WTC11 (cell line): ENCODE data around the gene GALNTL6. TPM values are rescaled to one million over a fixed set of nuclear protein-coding genes. Genes with fewer than 3 reads are reported as not detected.

Experiments
- ATAC-seq: fragments of 200-7000 bp; cut with Tn5 transposase; 2 replicates; pipeline ENCODE4 v1.10.0; 2021; ENCODE audit warnings: mild to moderate bottlenecking, moderate library complexity
- CTCF ChIA-PET: fragments of 300-600 bp; sonication (Branson Sonifier 250); formaldehyde crosslinking; loops from one replicate; lab custom pipeline; 2021; ENCODE audit warnings: antibody characterized with exemption; lab: Charles Lee
- POLR2A ChIA-PET: fragments of 350-600 bp; sonication (Branson Sonifier 250); formaldehyde crosslinking; loops from one replicate; lab custom pipeline; 2021; ENCODE audit warnings: antibody characterized with exemption; lab: Charles Lee
- DNase-seq: peaks from one replicate; pipeline ENCODE4 v3.0.0; 2021; ENCODE audit warnings: low spot score
- H3K27ac Mint-ChIP-seq: 2 replicates; pipeline ENCODE4 v1.8.0; 2021; ENCODE audit warnings: mixed read lengths
- H3K27me3 Mint-ChIP-seq: 2 replicates; pipeline ENCODE4 v1.8.0; 2021; ENCODE audit warnings: low read depth, mild to moderate bottlenecking, moderate library complexity, mixed read lengths
- H3K36me3 Mint-ChIP-seq: 2 replicates; pipeline ENCODE4 v1.8.0; 2021; ENCODE audit warnings: mixed read lengths
- H3K4me1 Mint-ChIP-seq: 2 replicates; pipeline ENCODE4 v1.8.0; 2022; ENCODE audit warnings: mixed read lengths
- H3K4me3 Mint-ChIP-seq: 2 replicates; pipeline ENCODE4 v1.8.0; 2021; ENCODE audit warnings: mild to moderate bottlenecking, moderate library complexity, mixed read lengths
- H3K9me3 Mint-ChIP-seq: 2 replicates; pipeline ENCODE4 v1.8.0; 2021; ENCODE audit warnings: mixed read lengths
- EMX1 ChIP-seq: fragments of 250-450 bp; sonication (Bioruptor Pico); IDR thresholded peaks from 2 replicates; pipeline ENCODE4 v1.8.0; 2021; ENCODE audit warnings: mild to moderate bottlenecking
- FOXJ3 ChIP-seq: sonication (generic); formaldehyde crosslinking; IDR thresholded peaks from 2 replicates; pipeline ENCODE4 v1.9.0; 2021; ENCODE audit warnings: missing genetic modification reagents, mild to moderate bottlenecking, borderline replicate concordance
- JUN ChIP-seq: sonication (generic); formaldehyde crosslinking; IDR thresholded peaks from 2 replicates; pipeline ENCODE4 v1.8.0; 2023; ENCODE audit warnings: mild to moderate bottlenecking, missing genetic modification reagents
- NFYB ChIP-seq: sonication (generic); formaldehyde crosslinking; conservative IDR thresholded peaks from 2 replicates; pipeline ENCODE4 v1.8.0; 2022; ENCODE audit warnings: low read depth, missing genetic modification reagents
- NR2C2 ChIP-seq: sonication (generic); formaldehyde crosslinking; IDR thresholded peaks from 2 replicates; pipeline ENCODE4 v1.8.0; 2022; ENCODE audit warnings: mild to moderate bottlenecking, missing genetic modification reagents
- OVOL2 ChIP-seq: fragments of 250-450 bp; sonication (Bioruptor Pico); IDR thresholded peaks from 2 replicates; pipeline ENCODE4 v1.9.0; 2021; ENCODE audit warnings: mild to moderate bottlenecking, borderline replicate concordance
- RELA ChIP-seq: sonication (generic); formaldehyde crosslinking; IDR thresholded peaks from 2 replicates; pipeline ENCODE4 v1.8.1; 2022; ENCODE audit warnings: missing genetic modification reagents, mild to moderate bottlenecking, borderline replicate concordance
- SOX15 ChIP-seq: fragments of 250-450 bp; sonication (Bioruptor Pico); IDR thresholded peaks from 2 replicates; pipeline ENCODE4 v1.9.0; 2021; ENCODE audit warnings: mild to moderate bottlenecking
- TCF7 ChIP-seq: sonication (generic); formaldehyde crosslinking; IDR thresholded peaks from 2 replicates; pipeline ENCODE4 v1.8.0; 2022; ENCODE audit warnings: mild to moderate bottlenecking, low read depth, missing genetic modification reagents, moderate library complexity
- ZBTB21 ChIP-seq: sonication (generic); formaldehyde crosslinking; IDR thresholded peaks from 2 replicates; pipeline ENCODE4 v1.8.1; 2023; ENCODE audit warnings: mild to moderate bottlenecking, missing genetic modification reagents, borderline replicate concordance
- ZNF219 ChIP-seq: sonication (generic); formaldehyde crosslinking; IDR thresholded peaks from 2 replicates; pipeline ENCODE4 v1.8.0; 2023; ENCODE audit warnings: missing genetic modification reagents, mild to moderate bottlenecking, borderline replicate concordance
- ZNF416 ChIP-seq: fragments of 250-450 bp; sonication (Bioruptor Pico); IDR thresholded peaks from 2 replicates; pipeline ENCODE4 v1.9.0; 2021; ENCODE audit warnings: mild to moderate bottlenecking, inconsistent platforms
- total RNA-seq: library from RNA; stranded (reverse); gene quantifications from 3 replicates; pipeline ENCODE4 v1.2.3, GENCODE V29; 2021
- TF ChIP-seq, protein P1 (sequence below): sonication (generic); formaldehyde crosslinking; IDR thresholded peaks from 2 replicates; pipeline ENCODE4 v1.8.1; 2022; ENCODE audit warnings: low read depth, missing genetic modification reagents, borderline replicate concordance
- TF ChIP-seq, protein P2 (sequence below): sonication (generic); formaldehyde crosslinking; IDR thresholded peaks from 2 replicates; pipeline ENCODE4 v1.8.0; 2023; ENCODE audit warnings: missing genetic modification reagents
- TF ChIP-seq, protein P3 (sequence below): sonication (generic); formaldehyde crosslinking; IDR thresholded peaks from 2 replicates; pipeline ENCODE4 v1.8.1; 2023; ENCODE audit warnings: mild to moderate bottlenecking, missing genetic modification reagents, moderate library complexity
- TF ChIP-seq, protein P4 (sequence below): sonication (generic); formaldehyde crosslinking; IDR thresholded peaks from 2 replicates; pipeline ENCODE4 v1.8.0; 2022; ENCODE audit warnings: mild to moderate bottlenecking, missing genetic modification reagents
- TF ChIP-seq, protein P5 (sequence below): sonication (generic); formaldehyde crosslinking; IDR thresholded peaks from 2 replicates; pipeline ENCODE4 v1.8.1; 2022; ENCODE audit warnings: mild to moderate bottlenecking, moderate library complexity, missing genetic modification reagents
- TF ChIP-seq, protein P6 (sequence below): fragments of 250-450 bp; sonication (Bioruptor Pico); IDR thresholded peaks from 2 replicates; pipeline ENCODE4 v1.9.0; 2021; ENCODE audit warnings: mild to moderate bottlenecking

Gene GALNTL6
- total RNA-seq, 1 experiment from 2014 or later = 0.24 TPM

DNA sequence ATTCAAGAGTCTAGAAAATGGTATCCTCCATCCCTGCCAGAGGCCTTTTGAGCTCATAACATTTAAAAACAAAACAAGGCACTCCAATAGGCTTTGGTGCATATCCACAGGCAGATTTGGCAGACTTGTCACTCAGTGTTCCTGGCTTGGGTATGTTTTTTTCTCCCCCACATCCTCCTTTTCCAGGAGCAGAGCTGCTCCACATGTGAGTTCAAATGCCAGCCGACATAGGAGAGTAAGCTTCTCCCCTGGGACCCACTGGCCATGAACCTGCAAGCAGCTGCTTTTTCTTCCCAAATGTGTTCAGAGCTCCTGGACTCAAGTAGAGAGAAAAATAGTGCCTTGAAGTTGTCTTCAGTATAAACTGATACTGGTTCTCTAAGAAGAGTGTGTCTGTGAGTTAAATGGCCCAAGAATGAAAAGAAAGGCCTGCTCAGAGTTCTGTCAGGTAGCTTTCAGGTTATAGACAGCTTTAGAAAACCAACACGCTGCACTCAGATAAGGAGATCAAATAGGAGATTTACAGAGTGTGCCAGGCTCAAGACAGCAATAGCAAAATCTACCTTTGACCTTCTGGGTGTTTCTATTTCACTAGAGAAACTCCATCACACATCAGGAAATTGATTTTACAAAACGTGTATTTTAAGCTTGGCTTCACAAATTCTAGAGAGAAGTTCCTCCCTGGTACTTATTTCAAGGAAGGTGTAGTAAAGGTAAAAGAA lies 1192.9 kb downstream of the GALNTL6 start (continued):
- TF ChIP-seq, protein P1, sequence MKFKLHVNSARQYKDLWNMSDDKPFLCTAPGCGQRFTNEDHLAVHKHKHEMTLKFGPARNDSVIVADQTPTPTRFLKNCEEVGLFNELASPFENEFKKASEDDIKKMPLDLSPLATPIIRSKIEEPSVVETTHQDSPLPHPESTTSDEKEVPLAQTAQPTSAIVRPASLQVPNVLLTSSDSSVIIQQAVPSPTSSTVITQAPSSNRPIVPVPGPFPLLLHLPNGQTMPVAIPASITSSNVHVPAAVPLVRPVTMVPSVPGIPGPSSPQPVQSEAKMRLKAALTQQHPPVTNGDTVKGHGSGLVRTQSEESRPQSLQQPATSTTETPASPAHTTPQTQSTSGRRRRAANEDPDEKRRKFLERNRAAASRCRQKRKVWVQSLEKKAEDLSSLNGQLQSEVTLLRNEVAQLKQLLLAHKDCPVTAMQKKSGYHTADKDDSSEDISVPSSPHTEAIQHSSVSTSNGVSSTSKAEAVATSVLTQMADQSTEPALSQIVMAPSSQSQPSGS = no peak
- no peak for TF ChIP-seq ZNF219 (CRISPR knock-in tag)
- no peak for TF ChIP-seq RELA (CRISPR knock-in tag)
- TF ChIP-seq TCF7 (CRISPR knock-in tag) = no peak
- TF ChIP-seq, protein P2, sequence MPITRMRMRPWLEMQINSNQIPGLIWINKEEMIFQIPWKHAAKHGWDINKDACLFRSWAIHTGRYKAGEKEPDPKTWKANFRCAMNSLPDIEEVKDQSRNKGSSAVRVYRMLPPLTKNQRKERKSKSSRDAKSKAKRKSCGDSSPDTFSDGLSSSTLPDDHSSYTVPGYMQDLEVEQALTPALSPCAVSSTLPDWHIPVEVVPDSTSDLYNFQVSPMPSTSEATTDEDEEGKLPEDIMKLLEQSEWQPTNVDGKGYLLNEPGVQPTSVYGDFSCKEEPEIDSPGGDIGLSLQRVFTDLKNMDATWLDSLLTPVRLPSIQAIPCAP (CRISPR knock-in tag) = no peak
- TF ChIP-seq NR2C2 (CRISPR knock-in tag) = no peak
- TF ChIP-seq, protein P3, sequence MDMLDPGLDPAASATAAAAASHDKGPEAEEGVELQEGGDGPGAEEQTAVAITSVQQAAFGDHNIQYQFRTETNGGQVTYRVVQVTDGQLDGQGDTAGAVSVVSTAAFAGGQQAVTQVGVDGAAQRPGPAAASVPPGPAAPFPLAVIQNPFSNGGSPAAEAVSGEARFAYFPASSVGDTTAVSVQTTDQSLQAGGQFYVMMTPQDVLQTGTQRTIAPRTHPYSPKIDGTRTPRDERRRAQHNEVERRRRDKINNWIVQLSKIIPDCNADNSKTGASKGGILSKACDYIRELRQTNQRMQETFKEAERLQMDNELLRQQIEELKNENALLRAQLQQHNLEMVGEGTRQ (CRISPR knock-in tag) = no peak
- TF ChIP-seq, all 79 proteins: peak for 0

DNA sequence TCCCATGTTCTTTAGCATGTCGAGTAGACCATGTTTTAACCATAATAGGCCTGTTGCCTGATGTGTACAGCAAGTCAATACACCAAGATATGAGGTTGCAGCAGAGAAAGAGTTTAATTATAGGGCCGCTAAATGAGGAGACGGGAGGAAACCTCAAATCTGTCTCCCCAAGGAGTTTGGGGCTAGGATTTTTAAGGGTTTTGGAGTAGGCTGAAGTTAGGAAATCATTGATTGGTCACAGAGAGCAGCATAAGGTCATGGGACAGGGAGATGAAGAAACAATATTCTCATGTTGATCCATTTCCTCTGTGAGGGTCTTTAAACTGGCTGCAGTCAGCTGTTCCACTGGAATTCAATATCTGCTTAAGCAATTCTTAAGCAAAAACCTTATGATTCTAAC lies 1195.2 kb downstream of the GALNTL6 start:
- Mint-ChIP-seq H3K9me3 (peaks cover 4% of the 10 kb centered on the region), H3K36me3 (no peaks in the 10 kb centered on the region), H3K4me1 (peaks cover 8% of the 10 kb centered on the region), H3K27ac (no peak overlapping the region), H3K27me3 (no peaks in the 10 kb centered on the region), H3K4me3 (no peak overlapping the region)
- POLR2A ChIA-PET = no interaction called here
- no peak for DNase-seq
- TF ChIP-seq, protein P4, sequence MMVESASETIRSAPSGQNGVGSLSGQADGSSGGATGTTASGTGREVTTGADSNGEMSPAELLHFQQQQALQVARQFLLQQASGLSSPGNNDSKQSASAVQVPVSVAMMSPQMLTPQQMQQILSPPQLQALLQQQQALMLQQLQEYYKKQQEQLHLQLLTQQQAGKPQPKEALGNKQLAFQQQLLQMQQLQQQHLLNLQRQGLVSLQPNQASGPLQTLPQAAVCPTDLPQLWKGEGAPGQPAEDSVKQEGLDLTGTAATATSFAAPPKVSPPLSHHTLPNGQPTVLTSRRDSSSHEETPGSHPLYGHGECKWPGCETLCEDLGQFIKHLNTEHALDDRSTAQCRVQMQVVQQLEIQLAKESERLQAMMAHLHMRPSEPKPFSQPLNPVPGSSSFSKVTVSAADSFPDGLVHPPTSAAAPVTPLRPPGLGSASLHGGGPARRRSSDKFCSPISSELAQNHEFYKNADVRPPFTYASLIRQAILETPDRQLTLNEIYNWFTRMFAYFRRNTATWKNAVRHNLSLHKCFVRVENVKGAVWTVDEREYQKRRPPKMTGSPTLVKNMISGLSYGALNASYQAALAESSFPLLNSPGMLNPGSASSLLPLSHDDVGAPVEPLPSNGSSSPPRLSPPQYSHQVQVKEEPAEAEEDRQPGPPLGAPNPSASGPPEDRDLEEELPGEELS (CRISPR knock-in tag) = no peak
- TF ChIP-seq SOX15 (CRISPR knock-in tag) = no peak
- TF ChIP-seq, protein P5, sequence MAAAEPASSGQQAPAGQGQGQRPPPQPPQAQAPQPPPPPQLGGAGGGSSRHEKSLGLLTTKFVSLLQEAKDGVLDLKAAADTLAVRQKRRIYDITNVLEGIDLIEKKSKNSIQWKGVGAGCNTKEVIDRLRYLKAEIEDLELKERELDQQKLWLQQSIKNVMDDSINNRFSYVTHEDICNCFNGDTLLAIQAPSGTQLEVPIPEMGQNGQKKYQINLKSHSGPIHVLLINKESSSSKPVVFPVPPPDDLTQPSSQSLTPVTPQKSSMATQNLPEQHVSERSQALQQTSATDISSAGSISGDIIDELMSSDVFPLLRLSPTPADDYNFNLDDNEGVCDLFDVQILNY (CRISPR knock-in tag) = no peak
- no peak for TF ChIP-seq JUN (CRISPR knock-in tag)
- TF ChIP-seq ZBTB21 (CRISPR knock-in tag) = no peak
- TF ChIP-seq, protein P1 = no peak
- no peak for TF ChIP-seq EMX1 (CRISPR knock-in tag)
- no peak for TF ChIP-seq OVOL2 (CRISPR knock-in tag)
- TF ChIP-seq FOXJ3 (CRISPR knock-in tag) = no peak
- TF ChIP-seq NFYB = no peak
- no peak for TF ChIP-seq ZNF416 (CRISPR knock-in tag)
- TF ChIP-seq, protein P6, sequence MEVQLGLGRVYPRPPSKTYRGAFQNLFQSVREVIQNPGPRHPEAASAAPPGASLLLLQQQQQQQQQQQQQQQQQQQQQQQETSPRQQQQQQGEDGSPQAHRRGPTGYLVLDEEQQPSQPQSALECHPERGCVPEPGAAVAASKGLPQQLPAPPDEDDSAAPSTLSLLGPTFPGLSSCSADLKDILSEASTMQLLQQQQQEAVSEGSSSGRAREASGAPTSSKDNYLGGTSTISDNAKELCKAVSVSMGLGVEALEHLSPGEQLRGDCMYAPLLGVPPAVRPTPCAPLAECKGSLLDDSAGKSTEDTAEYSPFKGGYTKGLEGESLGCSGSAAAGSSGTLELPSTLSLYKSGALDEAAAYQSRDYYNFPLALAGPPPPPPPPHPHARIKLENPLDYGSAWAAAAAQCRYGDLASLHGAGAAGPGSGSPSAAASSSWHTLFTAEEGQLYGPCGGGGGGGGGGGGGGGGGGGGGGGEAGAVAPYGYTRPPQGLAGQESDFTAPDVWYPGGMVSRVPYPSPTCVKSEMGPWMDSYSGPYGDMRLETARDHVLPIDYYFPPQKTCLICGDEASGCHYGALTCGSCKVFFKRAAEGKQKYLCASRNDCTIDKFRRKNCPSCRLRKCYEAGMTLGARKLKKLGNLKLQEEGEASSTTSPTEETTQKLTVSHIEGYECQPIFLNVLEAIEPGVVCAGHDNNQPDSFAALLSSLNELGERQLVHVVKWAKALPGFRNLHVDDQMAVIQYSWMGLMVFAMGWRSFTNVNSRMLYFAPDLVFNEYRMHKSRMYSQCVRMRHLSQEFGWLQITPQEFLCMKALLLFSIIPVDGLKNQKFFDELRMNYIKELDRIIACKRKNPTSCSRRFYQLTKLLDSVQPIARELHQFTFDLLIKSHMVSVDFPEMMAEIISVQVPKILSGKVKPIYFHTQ (CRISPR knock-in tag) = no peak
- ATAC-seq = no peak
- CTCF ChIA-PET = no interaction called here
